HEK293 (cell line): ENCODE results near the gene ZXDC.

Experiments
- CTCF ChIA-PET: fragments of 350-600 bp; formaldehyde crosslinking; extraction: SDS; loops from one replicate; lab custom pipeline; 2021; ENCODE audit warnings: antibody characterized with exemption; lab: Yijun Ruan, JAX
- POLR2A ChIA-PET: fragments of 300-600 bp; formaldehyde crosslinking; extraction: SDS; loops from one replicate; lab custom pipeline; 2020; ENCODE audit warnings: antibody characterized with exemption, inconsistent platforms; lab: Yijun Ruan, JAX
- H3K27ac ChIP-seq: fragments of 200-500 bp; sonication (Bioruptor generic); 2 replicates; pipeline ENCODE4 v1.5.1; 2014; ENCODE audit warnings: low read depth, low read length, control low read depth, inconsistent platforms; ENCODE audit errors: extremely low read depth
- H3K36me3 ChIP-seq, 2 experiments: fragments of 200-500 bp in 1 of 2; sonication (Bioruptor generic) in 1 of 2; 1 replicate in 1 of 2; 2 replicates in 1 of 2; pipeline ENCODE4 v1.5.1; 2014 to 2017; ENCODE audit warnings: inconsistent platforms in 2 of 2, low read length in 2 of 2; ENCODE audit not compliant: control insufficient read depth in 2 of 2, insufficient read depth in 1 of 2
- H3K4me1 ChIP-seq: fragments of 200-500 bp; sonication (Bioruptor generic); 2 replicates; pipeline ENCODE4 v1.5.1; 2014; ENCODE audit warnings: mild to moderate bottlenecking, low read length, inconsistent platforms; ENCODE audit not compliant: control insufficient read depth, insufficient read depth
- H3K4me3 ChIP-seq: 2 replicates; pipeline ENCODE4 v1.5.1; 2011; ENCODE audit warnings: low read depth, mild to moderate bottlenecking, control low read depth, low read length, moderate library complexity
- H3K9me3 ChIP-seq: fragments of 200-500 bp; sonication (Bioruptor generic); 2 replicates; pipeline ENCODE4 v1.5.1; 2014; ENCODE audit warnings: low read depth, low read length, inconsistent platforms; ENCODE audit not compliant: control insufficient read depth, insufficient read depth
- FEZF1 ChIP-seq: fragments of 450-650 bp; formaldehyde crosslinking; IDR thresholded peaks from 2 replicates; pipeline ENCODE4 v1.5.1; 2016; ENCODE audit warnings: missing biosample characterization, missing genetic modification characterization
- KLF16 ChIP-seq: fragments of 450-650 bp; formaldehyde crosslinking; IDR thresholded peaks from 2 replicates; pipeline ENCODE4 v1.5.1; 2017; ENCODE audit warnings: missing biosample characterization, missing genetic modification characterization
- SP2 ChIP-seq: fragments of 450-650 bp; formaldehyde crosslinking; IDR thresholded peaks from 2 replicates; pipeline ENCODE4 v1.5.1; 2016; ENCODE audit warnings: missing biosample characterization, missing genetic modification characterization
- SP3 ChIP-seq: fragments of 450-650 bp; formaldehyde crosslinking; IDR thresholded peaks from 2 replicates; pipeline ENCODE4 v1.5.1; 2016; ENCODE audit warnings: missing biosample characterization, missing genetic modification characterization
- ZBTB17 ChIP-seq: fragments of 450-650 bp; formaldehyde crosslinking; IDR thresholded peaks from 2 replicates; pipeline ENCODE4 v1.5.1; 2016; ENCODE audit warnings: missing biosample characterization, missing genetic modification characterization
- ZBTB6 ChIP-seq: fragments of 450-650 bp; formaldehyde crosslinking; IDR thresholded peaks from 2 replicates; pipeline ENCODE4 v1.5.1; 2017; ENCODE audit warnings: missing biosample characterization, missing genetic modification characterization
- ZNF292 ChIP-seq: fragments of 450-650 bp; formaldehyde crosslinking; IDR thresholded peaks from 2 replicates; pipeline ENCODE4 v1.5.1; 2016; ENCODE audit warnings: low read depth, missing biosample characterization, missing genetic modification characterization, borderline replicate concordance
- ZNF311 ChIP-seq: fragments of 450-650 bp; formaldehyde crosslinking; IDR thresholded peaks from 2 replicates; pipeline ENCODE4 v1.5.1; 2017; ENCODE audit warnings: missing biosample characterization, missing genetic modification characterization, borderline replicate concordance
- ZNF48 ChIP-seq: fragments of 450-650 bp; formaldehyde crosslinking; IDR thresholded peaks from 2 replicates; pipeline ENCODE4 v1.5.1; 2016; ENCODE audit warnings: missing biosample characterization, missing genetic modification characterization
- ZNF529 ChIP-seq: fragments of 450-650 bp; formaldehyde crosslinking; IDR thresholded peaks from 2 replicates; pipeline ENCODE4 v1.5.1; 2017; ENCODE audit warnings: missing genetic modification characterization, missing biosample characterization; ENCODE audit not compliant: insufficient replicate concordance
- ZNF626 ChIP-seq: fragments of 450-650 bp; sonication (Bioruptor Pico); formaldehyde crosslinking; IDR thresholded peaks from 2 replicates; pipeline ENCODE4 v1.5.1; 2018; ENCODE audit warnings: missing biosample characterization, missing genetic modification characterization, inconsistent platforms
- ZNF747 ChIP-seq: fragments of 450-650 bp; formaldehyde crosslinking; IDR thresholded peaks from 2 replicates; pipeline ENCODE4 v1.5.1; 2016; ENCODE audit warnings: missing biosample characterization, missing genetic modification characterization
- ZNF776 ChIP-seq: fragments of 450-650 bp; formaldehyde crosslinking; IDR thresholded peaks from 2 replicates; pipeline ENCODE4 v1.5.0; 2017; ENCODE audit warnings: missing biosample characterization, missing genetic modification characterization, borderline replicate concordance
- TF ChIP-seq, protein P1 (sequence below): fragments of 450-650 bp; formaldehyde crosslinking; conservative IDR thresholded peaks from 2 replicates; pipeline ENCODE4 v1.5.1; 2016; ENCODE audit warnings: low read depth, missing biosample characterization, missing genetic modification characterization
- TF ChIP-seq, protein P2 (sequence below): fragments of 450-650 bp; formaldehyde crosslinking; IDR thresholded peaks from 2 replicates; pipeline ENCODE4 v1.5.0; 2017; ENCODE audit warnings: missing biosample characterization, missing genetic modification characterization, borderline replicate concordance
- TF ChIP-seq, protein P3 (sequence below): fragments of 450-650 bp; formaldehyde crosslinking; IDR thresholded peaks from 2 replicates; pipeline ENCODE4 v1.5.1; 2016; ENCODE audit warnings: missing biosample characterization, missing genetic modification characterization
- TF ChIP-seq, protein P4 (sequence below): fragments of 450-650 bp; formaldehyde crosslinking; IDR thresholded peaks from 2 replicates; pipeline ENCODE4 v1.5.1; 2016; ENCODE audit warnings: missing biosample characterization, missing genetic modification characterization

Gene ZXDC

GRCh38 chr3:126485956-126486355, 10.3 kb upstream of the ZXDC start (continued):
- TF ChIP-seq, protein P1, sequence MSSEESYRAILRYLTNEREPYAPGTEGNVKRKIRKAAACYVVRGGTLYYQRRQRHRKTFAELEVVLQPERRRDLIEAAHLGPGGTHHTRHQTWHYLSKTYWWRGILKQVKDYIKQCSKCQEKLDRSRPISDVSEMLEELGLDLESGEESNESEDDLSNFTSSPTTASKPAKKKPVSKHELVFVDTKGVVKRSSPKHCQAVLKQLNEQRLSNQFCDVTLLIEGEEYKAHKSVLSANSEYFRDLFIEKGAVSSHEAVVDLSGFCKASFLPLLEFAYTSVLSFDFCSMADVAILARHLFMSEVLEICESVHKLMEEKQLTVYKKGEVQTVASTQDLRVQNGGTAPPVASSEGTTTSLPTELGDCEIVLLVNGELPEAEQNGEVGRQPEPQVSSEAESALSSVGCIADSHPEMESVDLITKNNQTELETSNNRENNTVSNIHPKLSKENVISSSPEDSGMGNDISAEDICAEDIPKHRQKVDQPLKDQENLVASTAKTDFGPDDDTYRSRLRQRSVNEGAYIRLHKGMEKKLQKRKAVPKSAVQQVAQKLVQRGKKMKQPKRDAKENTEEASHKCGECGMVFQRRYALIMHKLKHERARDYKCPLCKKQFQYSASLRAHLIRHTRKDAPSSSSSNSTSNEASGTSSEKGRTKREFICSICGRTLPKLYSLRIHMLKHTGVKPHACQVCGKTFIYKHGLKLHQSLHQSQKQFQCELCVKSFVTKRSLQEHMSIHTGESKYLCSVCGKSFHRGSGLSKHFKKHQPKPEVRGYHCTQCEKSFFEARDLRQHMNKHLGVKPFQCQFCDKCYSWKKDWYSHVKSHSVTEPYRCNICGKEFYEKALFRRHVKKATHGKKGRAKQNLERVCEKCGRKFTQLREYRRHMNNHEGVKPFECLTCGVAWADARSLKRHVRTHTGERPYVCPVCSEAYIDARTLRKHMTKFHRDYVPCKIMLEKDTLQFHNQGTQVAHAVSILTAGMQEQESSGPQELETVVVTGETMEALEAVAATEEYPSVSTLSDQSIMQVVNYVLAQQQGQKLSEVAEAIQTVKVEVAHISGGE (tag by site-specific recombination) = no peak
- TF ChIP-seq ZBTB6 (tag by site-specific recombination) = no peak
- TF ChIP-seq, protein P2, sequence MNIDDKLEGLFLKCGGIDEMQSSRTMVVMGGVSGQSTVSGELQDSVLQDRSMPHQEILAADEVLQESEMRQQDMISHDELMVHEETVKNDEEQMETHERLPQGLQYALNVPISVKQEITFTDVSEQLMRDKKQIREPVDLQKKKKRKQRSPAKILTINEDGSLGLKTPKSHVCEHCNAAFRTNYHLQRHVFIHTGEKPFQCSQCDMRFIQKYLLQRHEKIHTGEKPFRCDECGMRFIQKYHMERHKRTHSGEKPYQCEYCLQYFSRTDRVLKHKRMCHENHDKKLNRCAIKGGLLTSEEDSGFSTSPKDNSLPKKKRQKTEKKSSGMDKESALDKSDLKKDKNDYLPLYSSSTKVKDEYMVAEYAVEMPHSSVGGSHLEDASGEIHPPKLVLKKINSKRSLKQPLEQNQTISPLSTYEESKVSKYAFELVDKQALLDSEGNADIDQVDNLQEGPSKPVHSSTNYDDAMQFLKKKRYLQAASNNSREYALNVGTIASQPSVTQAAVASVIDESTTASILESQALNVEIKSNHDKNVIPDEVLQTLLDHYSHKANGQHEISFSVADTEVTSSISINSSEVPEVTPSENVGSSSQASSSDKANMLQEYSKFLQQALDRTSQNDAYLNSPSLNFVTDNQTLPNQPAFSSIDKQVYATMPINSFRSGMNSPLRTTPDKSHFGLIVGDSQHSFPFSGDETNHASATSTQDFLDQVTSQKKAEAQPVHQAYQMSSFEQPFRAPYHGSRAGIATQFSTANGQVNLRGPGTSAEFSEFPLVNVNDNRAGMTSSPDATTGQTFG = no peak
- no peak for TF ChIP-seq ZNF626 (tag by site-specific recombination)
- TF ChIP-seq ZNF311 (tag by site-specific recombination) = no peak
- TF ChIP-seq, protein P3, sequence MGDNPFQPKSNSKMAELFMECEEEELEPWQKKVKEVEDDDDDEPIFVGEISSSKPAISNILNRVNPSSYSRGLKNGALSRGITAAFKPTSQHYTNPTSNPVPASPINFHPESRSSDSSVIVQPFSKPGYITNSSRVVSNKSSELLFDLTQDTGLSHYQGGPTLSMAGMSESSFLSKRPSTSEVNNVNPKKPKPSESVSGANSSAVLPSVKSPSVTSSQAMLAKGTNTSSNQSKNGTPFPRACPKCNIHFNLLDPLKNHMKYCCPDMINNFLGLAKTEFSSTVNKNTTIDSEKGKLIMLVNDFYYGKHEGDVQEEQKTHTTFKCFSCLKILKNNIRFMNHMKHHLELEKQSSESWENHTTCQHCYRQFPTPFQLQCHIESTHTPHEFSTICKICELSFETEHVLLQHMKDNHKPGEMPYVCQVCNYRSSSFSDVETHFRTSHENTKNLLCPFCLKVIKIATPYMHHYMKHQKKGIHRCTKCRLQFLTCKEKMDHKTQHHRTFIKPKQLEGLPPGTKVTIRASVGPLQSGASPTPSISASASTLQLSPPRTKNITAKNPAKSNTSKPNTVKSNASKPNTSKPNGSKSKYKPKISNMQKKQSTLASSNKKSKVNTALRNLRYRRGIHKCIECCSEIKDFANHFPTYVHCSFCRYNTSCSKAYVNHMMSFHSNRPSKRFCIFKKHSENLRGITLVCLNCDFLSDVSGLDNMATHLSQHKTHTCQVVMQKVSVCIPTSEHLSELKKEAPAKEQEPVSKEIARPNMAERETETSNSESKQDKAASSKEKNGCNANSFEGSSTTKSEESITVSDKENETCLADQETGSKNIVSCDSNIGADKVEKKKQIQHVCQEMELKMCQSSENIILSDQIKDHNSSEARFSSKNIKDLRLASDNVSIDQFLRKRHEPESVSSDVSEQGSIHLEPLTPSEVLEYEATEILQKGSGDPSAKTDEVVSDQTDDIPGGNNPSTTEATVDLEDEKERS (tag by site-specific recombination) = no peak
- TF ChIP-seq FEZF1 (tag by site-specific recombination) = no peak

- Histone ChIP-seq H3K36me3 (no peaks in the 10 kb centered on the region), H3K27ac (no peak overlapping the region), H3K4me3 (no peak overlapping the region), H3K4me1 (no peaks in the 10 kb centered on the region), H3K9me3 (no peaks in the 10 kb centered on the region)
- ChIA-PET POLR2A (no interaction called here), CTCF (interaction anchor here (0.6 kb wide), 1 partner anchor 30 kb away, joined by 4 read pairs; no protein-coding TSS in a partner anchor)
- TF ChIP-seq SP2 (tag by site-specific recombination) (no peak), ZBTB17 (tag by site-specific recombination) (peak; percentile 78)
These were observed 9.6 kb upstream of the ZXDC start for GRCh38 chr3:126485176-126485897.

DNA sequence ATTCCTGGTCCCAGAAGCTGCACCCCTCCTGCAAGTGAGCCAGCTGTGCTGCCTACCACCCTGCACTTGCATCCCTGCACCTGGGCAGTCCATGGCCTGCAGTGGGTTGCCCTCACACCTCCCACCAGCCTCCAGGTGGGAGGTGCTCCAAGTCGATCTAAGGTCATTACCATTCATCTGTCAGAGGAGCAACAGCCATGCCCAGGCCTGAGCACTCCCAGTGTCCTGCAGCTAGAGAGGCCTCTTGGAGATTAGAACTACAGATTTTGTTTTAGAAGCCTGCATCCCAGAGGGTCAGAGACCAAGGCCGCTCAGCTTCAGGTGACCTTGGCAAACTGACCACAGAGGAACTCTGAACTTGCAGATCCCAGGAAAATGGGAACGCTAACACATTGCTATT, 9.0 kb upstream of the ZXDC start:
- Histone ChIP-seq H3K4me1 (no peaks in the 10 kb centered on the region), H3K9me3 (no peaks in the 10 kb centered on the region), H3K36me3 (no peaks in the 10 kb centered on the region), H3K27ac (no peak overlapping the region), H3K4me3 (no peak overlapping the region)
- POLR2A ChIA-PET = no interaction called here
- CTCF ChIA-PET = no interaction called here
- TF ChIP-seq KLF16 (tag by site-specific recombination) = no peak
- no peak for TF ChIP-seq ZNF48 (tag by site-specific recombination)
- no peak for TF ChIP-seq ZNF747
- TF ChIP-seq ZNF292 = no peak
- TF ChIP-seq ZNF776 = no peak
- TF ChIP-seq ZNF529 (tag by site-specific recombination) = no peak
- TF ChIP-seq SP3 = no peak
- TF ChIP-seq, protein P4, sequence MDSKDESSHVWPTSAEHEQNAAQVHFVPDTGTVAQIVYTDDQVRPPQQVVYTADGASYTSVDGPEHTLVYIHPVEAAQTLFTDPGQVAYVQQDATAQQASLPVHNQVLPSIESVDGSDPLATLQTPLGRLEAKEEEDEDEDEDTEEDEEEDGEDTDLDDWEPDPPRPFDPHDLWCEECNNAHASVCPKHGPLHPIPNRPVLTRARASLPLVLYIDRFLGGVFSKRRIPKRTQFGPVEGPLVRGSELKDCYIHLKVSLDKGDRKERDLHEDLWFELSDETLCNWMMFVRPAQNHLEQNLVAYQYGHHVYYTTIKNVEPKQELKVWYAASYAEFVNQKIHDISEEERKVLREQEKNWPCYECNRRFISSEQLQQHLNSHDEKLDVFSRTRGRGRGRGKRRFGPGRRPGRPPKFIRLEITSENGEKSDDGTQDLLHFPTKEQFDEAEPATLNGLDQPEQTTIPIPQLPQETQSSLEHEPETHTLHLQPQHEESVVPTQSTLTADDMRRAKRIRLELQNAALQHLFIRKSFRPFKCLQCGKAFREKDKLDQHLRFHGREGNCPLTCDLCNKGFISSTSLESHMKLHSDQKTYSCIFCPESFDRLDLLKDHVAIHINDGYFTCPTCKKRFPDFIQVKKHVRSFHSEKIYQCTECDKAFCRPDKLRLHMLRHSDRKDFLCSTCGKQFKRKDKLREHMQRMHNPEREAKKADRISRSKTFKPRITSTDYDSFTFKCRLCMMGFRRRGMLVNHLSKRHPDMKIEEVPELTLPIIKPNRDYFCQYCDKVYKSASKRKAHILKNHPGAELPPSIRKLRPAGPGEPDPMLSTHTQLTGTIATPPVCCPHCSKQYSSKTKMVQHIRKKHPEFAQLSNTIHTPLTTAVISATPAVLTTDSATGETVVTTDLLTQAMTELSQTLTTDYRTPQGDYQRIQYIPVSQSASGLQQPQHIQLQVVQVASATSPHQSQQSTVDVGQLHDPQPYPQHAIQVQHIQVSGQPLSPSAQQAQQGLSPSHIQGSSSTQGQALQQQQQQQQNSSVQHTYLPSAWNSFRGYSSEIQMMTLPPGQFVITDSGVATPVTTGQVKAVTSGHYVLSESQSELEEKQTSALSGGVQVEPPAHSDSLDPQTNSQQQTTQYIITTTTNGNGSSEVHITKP (tag by site-specific recombination) = no peak
